Transverse colon (tissue), 4 donors: ENCODE results near the gene FRMPD4. TPM values are rescaled to one million over a fixed set of nuclear protein-coding genes. Genes with fewer than 3 reads are reported as not detected.

Experiments
- DNase-seq: peaks from one replicate; pipeline ENCODE4 v3.0.0-alpha.2; 2019
- H3K27ac ChIP-seq, 4 donors: fragments of 200-600 bp; sonication (generic); 2 replicates each; pipeline ENCODE4 v1.5.1; 2016 to 2018; ENCODE audit warnings: inconsistent platforms in 4 of 4
- H3K27me3 ChIP-seq: fragments of 200-600 bp; sonication (generic); 2 replicates; pipeline ENCODE4 v1.5.1; 2017; ENCODE audit warnings: inconsistent platforms
- H3K36me3 ChIP-seq, 4 donors: fragments of 200-600 bp; sonication (generic); 2 replicates each; pipeline ENCODE4 v1.5.1; 2017 to 2019; ENCODE audit warnings: inconsistent platforms in 4 of 4
- H3K4me1 ChIP-seq, 4 donors: fragments of 200-600 bp; sonication (generic); 2 replicates each; pipeline ENCODE4 v1.5.1; 2017 to 2020; ENCODE audit warnings: inconsistent platforms in 4 of 4
- H3K4me3 ChIP-seq, 4 donors: fragments of 200-600 bp; sonication (generic); 1 replicate in 1 of 4; 2 replicates in 3 of 4; pipeline versions ENCODE4 v1.5.1 to v1.6.1; 2017 to 2019; ENCODE audit warnings: inconsistent platforms in 4 of 4
- H3K9me3 ChIP-seq, 2 donors: fragments of 200-600 bp; sonication (generic); 2 replicates each; pipeline ENCODE4 v1.5.1; 2017 to 2019; ENCODE audit warnings: inconsistent platforms in 2 of 2
- EP300 ChIP-seq: sonication (generic); formaldehyde crosslinking; IDR thresholded peaks from one replicate; pipeline ENCODE4 v1.6.1; 2017; ENCODE audit warnings: antibody characterized with exemption, low read depth
- POLR2A ChIP-seq: fragments of 450-650 bp; IDR thresholded peaks from one replicate; pipeline ENCODE4 v1.6.1; 2016; ENCODE audit warnings: antibody characterized with exemption, mild to moderate bottlenecking, moderate library complexity
- POLR2AphosphoS5 ChIP-seq, 3 donors: sonication (generic); formaldehyde crosslinking; IDR thresholded peaks; one replicate each; pipeline ENCODE4 v1.6.1; 2016; ENCODE audit warnings: antibody characterized with exemption in 3 of 3
- WGBS, 2 donors: methylation state at CpG; one replicate each; pipeline ENCODE4 v1.1.5; 2018; ENCODE audit warnings: low coverage in 1 of 2; 5-methylcytosine and 5-hydroxymethylcytosine counted together
- in situ Hi-C, 4 donors: fragments of 200-750 bp; cut with MboI; loops; one replicate each; pipeline versions ENCODE4 v1.15.0 to v1.15.1; 2017; ENCODE audit warnings: low sequenced_read_pairs in 3 of 4, low pct_ligation_motif_present in 1 of 4, low pct_unique_long_range_greater_than_20kb in 1 of 4
- intact Hi-C: fragments of 100-400 bp; cut with DNase I; formaldehyde crosslinking; loops from one replicate; pipeline ENCODE4 v1.15.1; 2023; ENCODE audit warnings: low total_unique reads
- total RNA-seq, 4 donors: library from RNA; depleted of rRNA; stranded (reverse); fragments of >200 nt; gene quantifications; one replicate each; pipeline ENCODE4 v1.1.0, GENCODE V29; 2016
- TF ChIP-seq, protein P1 (sequence below), 5 experiments: fragments of 200-600 bp in 3 of 5; fragments of 450-650 bp in 2 of 5; sonication (generic) in 3 of 5; IDR thresholded peaks; 1 replicate in 2 of 5; 2 replicates in 3 of 5; pipeline ENCODE4 v1.5.1; 2016 to 2017; ENCODE audit warnings: antibody characterized with exemption in 5 of 5, inconsistent platforms in 3 of 5, mild to moderate bottlenecking in 2 of 5, moderate library complexity in 1 of 5

Gene FRMPD4
- total RNA-seq, 4 donors from 2014 or later = 0.79 to 1.5 (median 0.82) TPM; not detected in 1

DNA sequence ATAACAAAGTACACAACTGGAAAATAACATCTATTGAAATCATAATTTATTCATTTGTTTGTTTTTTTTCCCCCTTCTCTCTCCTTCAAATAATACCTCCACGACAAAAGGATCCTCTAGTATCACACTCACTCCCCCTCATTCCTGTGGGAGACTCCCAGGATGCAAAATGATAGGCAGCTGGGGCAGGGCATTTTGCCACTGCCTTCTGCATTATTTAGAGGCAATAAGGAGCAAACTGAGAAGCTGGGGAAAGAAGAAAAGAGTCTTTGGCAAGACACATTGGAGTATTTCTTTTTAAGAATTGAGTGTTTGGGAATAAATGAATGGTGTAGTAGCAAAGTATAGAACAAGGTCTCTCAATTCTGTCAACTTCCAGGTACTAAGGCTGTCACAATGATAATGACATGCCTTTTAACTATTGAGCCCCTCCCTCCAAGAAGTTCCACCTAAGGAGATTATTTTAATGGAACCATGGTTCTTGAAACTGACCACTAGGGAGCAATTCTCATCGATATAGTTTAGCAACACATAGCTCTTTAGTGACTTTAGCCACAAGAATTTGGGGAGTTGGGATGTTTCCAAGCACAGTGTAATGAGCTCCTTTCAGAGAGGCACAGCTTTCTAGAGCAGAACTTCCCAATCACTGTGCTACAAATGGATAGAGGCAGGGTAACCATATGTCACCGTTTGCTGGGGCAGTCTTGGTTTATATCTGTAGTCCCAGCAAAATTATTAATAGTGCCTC is 303.3 kb downstream of the FRMPD4 start:
- Histone ChIP-seq H3K27me3 (no peaks in the 10 kb centered on the region), H3K4me3 (no peak overlapping the region), H3K4me1 (no peaks in the 10 kb centered on the region), H3K27ac (no peak overlapping the region), H3K36me3 (no peaks in the 10 kb centered on the region), H3K9me3 (no peaks in the 10 kb centered on the region)
- TF ChIP-seq POLR2A = no peak
- TF ChIP-seq EP300 = no peak
- no peak for TF ChIP-seq POLR2AphosphoS5 (IDR thresholded peaks at IDR 0.05)
- TF ChIP-seq, protein P1, sequence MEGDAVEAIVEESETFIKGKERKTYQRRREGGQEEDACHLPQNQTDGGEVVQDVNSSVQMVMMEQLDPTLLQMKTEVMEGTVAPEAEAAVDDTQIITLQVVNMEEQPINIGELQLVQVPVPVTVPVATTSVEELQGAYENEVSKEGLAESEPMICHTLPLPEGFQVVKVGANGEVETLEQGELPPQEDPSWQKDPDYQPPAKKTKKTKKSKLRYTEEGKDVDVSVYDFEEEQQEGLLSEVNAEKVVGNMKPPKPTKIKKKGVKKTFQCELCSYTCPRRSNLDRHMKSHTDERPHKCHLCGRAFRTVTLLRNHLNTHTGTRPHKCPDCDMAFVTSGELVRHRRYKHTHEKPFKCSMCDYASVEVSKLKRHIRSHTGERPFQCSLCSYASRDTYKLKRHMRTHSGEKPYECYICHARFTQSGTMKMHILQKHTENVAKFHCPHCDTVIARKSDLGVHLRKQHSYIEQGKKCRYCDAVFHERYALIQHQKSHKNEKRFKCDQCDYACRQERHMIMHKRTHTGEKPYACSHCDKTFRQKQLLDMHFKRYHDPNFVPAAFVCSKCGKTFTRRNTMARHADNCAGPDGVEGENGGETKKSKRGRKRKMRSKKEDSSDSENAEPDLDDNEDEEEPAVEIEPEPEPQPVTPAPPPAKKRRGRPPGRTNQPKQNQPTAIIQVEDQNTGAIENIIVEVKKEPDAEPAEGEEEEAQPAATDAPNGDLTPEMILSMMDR (IDR thresholded peaks at IDR 0.05) = no peak
- in situ Hi-C loops = no loop called here
- WGBS, 2 donors = 58% methylated on average over 3 of the region's 3 CpGs; no CpG with 5 or more reads in 1 of the 2 donors
- intact Hi-C loops = no loop called here
- no peak for DNase-seq

DNA sequence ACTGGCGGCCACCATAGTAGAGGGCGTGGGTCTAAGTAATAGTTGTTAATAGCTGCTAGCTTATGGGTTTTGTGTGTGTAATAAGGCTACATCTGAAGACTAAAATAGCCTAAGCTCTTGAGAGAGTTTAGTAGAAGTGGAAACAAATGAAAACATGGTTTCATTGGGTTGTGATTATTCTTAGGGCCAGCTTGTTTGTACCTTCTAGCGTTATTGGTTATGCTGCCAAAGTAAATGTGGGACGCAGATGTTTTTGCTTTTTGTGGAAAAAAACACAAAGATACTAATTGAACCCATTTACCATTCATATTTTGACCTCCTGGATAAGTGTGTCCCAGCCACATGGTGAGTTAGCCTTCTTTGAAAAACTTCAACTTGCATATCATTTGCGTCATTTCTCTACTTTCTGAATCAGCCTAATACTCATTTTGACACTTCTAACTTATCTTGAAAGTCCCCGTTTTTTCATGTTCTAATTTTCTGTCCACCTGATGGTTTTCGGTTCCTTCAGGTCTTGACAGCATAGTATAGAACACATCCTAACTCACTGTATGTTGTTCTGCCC is 305.3 kb downstream of the FRMPD4 start:
- H3K27ac ChIP-seq = no peak overlapping the region
- no peaks in the 10 kb centered on the region for H3K27me3 ChIP-seq
- WGBS, 2 donors = 70 to 90% methylated on average over 2 to 7 of the region's 7 CpGs
- no peak overlapping the region for H3K4me3 ChIP-seq
- intact Hi-C loops = no loop called here
- TF ChIP-seq, protein P1 (IDR thresholded peaks at IDR 0.05) = no peak
- no peak for TF ChIP-seq EP300
- no peak for TF ChIP-seq POLR2A
- TF ChIP-seq POLR2AphosphoS5 (IDR thresholded peaks at IDR 0.05) = no peak
- H3K36me3 ChIP-seq = no peaks in the 10 kb centered on the region
- H3K9me3 ChIP-seq = no peaks in the 10 kb centered on the region
- in situ Hi-C loops = no loop called here
- no peaks in the 10 kb centered on the region for H3K4me1 ChIP-seq
- DNase-seq = no peak

DNA sequence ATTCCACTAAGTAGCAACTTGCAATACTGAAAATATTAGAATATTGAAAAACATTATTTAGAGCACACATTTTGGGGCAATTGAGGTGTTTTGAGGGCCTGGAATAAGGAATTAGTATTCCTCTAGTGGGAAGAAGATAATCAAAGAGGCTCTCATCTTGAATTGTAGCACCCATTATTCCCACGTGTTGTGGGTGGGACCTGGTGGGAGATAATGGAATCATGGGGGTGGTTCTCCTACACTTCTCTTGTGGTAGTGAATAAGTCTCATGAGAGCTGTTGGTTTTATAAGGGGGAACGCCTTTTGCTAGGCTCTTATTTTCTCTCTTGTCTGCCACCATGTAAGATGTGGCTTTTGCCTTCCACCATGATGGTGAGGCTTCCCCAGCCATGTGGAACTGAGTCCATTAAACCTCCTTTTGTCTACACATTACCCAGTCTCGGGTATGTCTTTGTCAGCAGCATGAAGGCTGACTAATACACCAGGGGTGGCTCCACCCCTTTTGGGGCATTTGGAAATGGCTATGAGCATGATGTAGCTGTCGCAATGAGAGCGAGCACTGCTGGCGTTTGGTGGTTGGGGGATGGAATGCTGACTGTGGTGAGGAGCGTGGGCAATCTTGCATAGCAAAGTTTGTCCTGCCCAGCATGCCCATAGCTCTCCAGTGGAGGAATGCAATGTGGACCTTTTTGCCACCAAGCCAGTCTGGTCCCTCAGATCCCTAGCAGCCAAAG is 308.2 kb downstream of the FRMPD4 start:
- Histone ChIP-seq H3K4me3 (no peak overlapping the region), H3K9me3 (no peaks in the 10 kb centered on the region), H3K36me3 (no peaks in the 10 kb centered on the region), H3K27me3 (no peaks in the 10 kb centered on the region), H3K27ac (no peak overlapping the region), H3K4me1 (no peaks in the 10 kb centered on the region)
- TF ChIP-seq POLR2A = no peak
- WGBS, 2 donors = 82% methylated on average over 7 of the region's 7 CpGs; no CpG with 5 or more reads in 1 of the 2 donors
- in situ Hi-C loops = no loop called here
- no peak for DNase-seq
- intact Hi-C loops = loop anchor here (2.0 kb wide), 1 partner anchor 308 kb away; the partner anchor contains the start of gene FRMPD4

DNA sequence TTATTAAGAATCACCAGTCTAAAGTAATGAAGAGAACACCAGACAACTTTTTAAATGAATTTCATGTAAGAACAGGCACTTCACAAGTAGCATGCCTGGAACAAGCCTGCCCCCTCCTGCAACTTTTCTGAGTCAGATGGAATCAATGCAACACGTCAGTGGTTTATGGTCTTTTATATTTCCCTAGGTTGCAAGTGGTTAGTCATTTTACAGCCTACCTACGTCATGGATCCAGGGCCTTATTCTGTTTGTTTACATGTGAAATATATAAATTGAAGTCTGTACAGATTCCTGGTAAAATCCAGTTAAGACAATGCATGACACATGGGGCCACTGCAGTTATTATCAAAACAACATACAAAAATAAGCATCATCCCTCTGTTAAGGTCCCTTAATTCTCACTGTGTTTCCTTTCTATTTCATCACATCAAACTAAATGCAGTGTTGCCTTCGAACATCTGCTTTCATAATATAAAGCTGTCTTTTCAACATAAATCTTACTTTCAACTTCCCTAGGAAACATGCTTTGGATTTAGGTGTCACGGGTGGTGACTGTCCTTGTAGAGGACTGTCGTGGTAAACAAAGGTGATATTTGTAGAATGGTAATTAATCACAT is 309.3 kb downstream of the FRMPD4 start:
- no peak overlapping the region for H3K27ac ChIP-seq
- H3K9me3 ChIP-seq = no peaks in the 10 kb centered on the region
- in situ Hi-C loops (no loop called here), intact Hi-C loops (loop anchor here (2.0 kb wide), 1 partner anchor 309 kb away; the partner anchor contains the start of gene FRMPD4)
- 43 to 48% methylated on average over 5 of the region's 5 CpGs for WGBS, 2 donors
- TF ChIP-seq POLR2A (no peak), EP300 (no peak), POLR2AphosphoS5 (IDR thresholded peaks at IDR 0.05) (no peak)
- TF ChIP-seq, protein P1 (IDR thresholded peaks at IDR 0.05) = no peak
- no peaks in the 10 kb centered on the region for H3K4me1 ChIP-seq
- H3K4me3 ChIP-seq = no peak overlapping the region
- no peak for DNase-seq
- no peaks in the 10 kb centered on the region for H3K27me3 ChIP-seq
- no peaks in the 10 kb centered on the region for H3K36me3 ChIP-seq
